ENCODE measurements around the gene MAP1LC3B. TPM values are rescaled to one million over a fixed set of nuclear protein-coding genes. Genes with fewer than 3 reads are reported as not detected.

MAP1LC3B gene
- total RNA-seq, 1 donor from 2014 or later, result 39.5 TPM

GRCh38 chr16:87345726-87346424 is 46.3 kb upstream of the MAP1LC3B start:
- no peak for TF ChIP-seq CTCF (conservative IDR thresholded peaks at IDR 0.05; ENCODE audit: low read depth, low read length)
- H3K4me3 ChIP-seq (ENCODE audit: low read depth, low read length), result no peak overlapping the region
- no peak for DNase-seq (ENCODE audit: low read depth)

GRCh38 chr16:87346517-87347060 is 45.5 kb upstream of the MAP1LC3B start:
- DNase-seq (ENCODE audit: low read depth), result no peak
- TF ChIP-seq CTCF (conservative IDR thresholded peaks at IDR 0.05; ENCODE audit: low read depth, low read length), result no peak
- no peak overlapping the region for H3K4me3 ChIP-seq (ENCODE audit: low read depth, low read length)

- TF ChIP-seq CTCF (conservative IDR thresholded peaks at IDR 0.05; ENCODE audit: low read depth, low read length), result peak; percentile 10
- no peak for DNase-seq (ENCODE audit: low read depth)
- H3K4me3 ChIP-seq (ENCODE audit: low read depth, low read length), result no peak overlapping the region
Measured at GRCh38 chr16:87347932-87348615, 44.1 kb upstream of the MAP1LC3B start.

- DNase-seq (ENCODE audit: low read depth), result no peak
- H3K4me3 ChIP-seq (ENCODE audit: low read depth, low read length), result no peak overlapping the region
- no peak for TF ChIP-seq CTCF (conservative IDR thresholded peaks at IDR 0.05; ENCODE audit: low read depth, low read length)
Measured at GRCh38 chr16:87348616-87349157, 43.4 kb upstream of the MAP1LC3B start.

- no peak overlapping the region for H3K4me3 ChIP-seq (ENCODE audit: low read depth, low read length)
- DNase-seq (ENCODE audit: low read depth), result no peak
- TF ChIP-seq CTCF (conservative IDR thresholded peaks at IDR 0.05; ENCODE audit: low read depth, low read length), result no peak
Measured at GRCh38 chr16:87350031-87350430, 42.1 kb upstream of the MAP1LC3B start.

GRCh38 chr16:87350681-87351319 is 41.3 kb upstream of the MAP1LC3B start:
- no peak for DNase-seq (ENCODE audit: low read depth)
- TF ChIP-seq CTCF (conservative IDR thresholded peaks at IDR 0.05; ENCODE audit: low read depth, low read length), result no peak
- H3K4me3 ChIP-seq (ENCODE audit: low read depth, low read length), result no peak overlapping the region

Measured in epithelial cell of proximal tubule (primary cell).